H9 (cell line): ENCODE results near the gene LIX1. TPM values are rescaled to one million over a fixed set of nuclear protein-coding genes. Genes with fewer than 3 reads are reported as not detected.

ENCODE experiments used
- DNase-seq: peaks from one replicate; pipeline ENCODE4 v3.0.0-alpha.2; 2017
- H2AFZ ChIP-seq: one replicate; pipeline ENCODE4 v1.6.1; 2013; ENCODE audit warnings: mild to moderate bottlenecking, low read length, control low read depth, moderate library complexity
- H2AK5ac ChIP-seq: 2 replicates; pipeline ENCODE4 v1.6.1; 2013; ENCODE audit warnings: low read length, control low read depth, mixed read lengths; ENCODE audit not compliant: insufficient read length
- H2BK120ac ChIP-seq: one replicate; pipeline ENCODE4 v1.6.1; 2013; ENCODE audit warnings: low read depth, mild to moderate bottlenecking, low read length, control low read depth, inconsistent platforms; ENCODE audit not compliant: poor library complexity, severe bottlenecking
- H2BK12ac ChIP-seq: 2 replicates; pipeline ENCODE4 v1.6.1; 2013; ENCODE audit warnings: low read length, control low read depth, mixed read lengths, low read depth; ENCODE audit not compliant: insufficient read length
- H2BK15ac ChIP-seq: 2 replicates; pipeline ENCODE4 v1.6.1; 2013; ENCODE audit warnings: low read depth, low read length, control low read depth
- H2BK20ac ChIP-seq: one replicate; pipeline ENCODE4 v1.6.1; 2013; ENCODE audit warnings: low read depth, mild to moderate bottlenecking, low read length, control low read depth, inconsistent platforms; ENCODE audit not compliant: poor library complexity, severe bottlenecking
- H2BK5ac ChIP-seq: 2 replicates; pipeline ENCODE4 v1.6.1; 2013; ENCODE audit warnings: low read length, control low read depth, mixed read lengths; ENCODE audit not compliant: insufficient read length
- H3K14ac ChIP-seq: 2 replicates; pipeline ENCODE4 v1.6.1; 2013; ENCODE audit warnings: low read length, control low read depth; ENCODE audit not compliant: insufficient read depth
- H3K18ac ChIP-seq: 2 replicates; pipeline ENCODE4 v1.6.1; 2013; ENCODE audit warnings: low read depth, mild to moderate bottlenecking, mixed read lengths, low read length, control low read depth; ENCODE audit not compliant: insufficient read length
- H3K23ac ChIP-seq: 2 replicates; pipeline ENCODE4 v1.6.1; 2013; ENCODE audit warnings: low read length, control low read depth, mixed read lengths, low read depth; ENCODE audit not compliant: insufficient read length
- H3K23me2 ChIP-seq: 2 replicates; pipeline ENCODE4 v1.6.1; 2013; ENCODE audit warnings: low read depth, mild to moderate bottlenecking, mixed read lengths, low read length, control low read depth; ENCODE audit not compliant: insufficient read length, poor library complexity, severe bottlenecking
- H3K27ac ChIP-seq: 2 replicates; pipeline ENCODE4 v1.5.1; 2013; ENCODE audit warnings: low read length, control low read depth, mixed read lengths, low read depth; ENCODE audit not compliant: insufficient read length
- H3K27me3 ChIP-seq: 2 replicates; pipeline ENCODE4 v1.6.1; 2013; ENCODE audit warnings: low read length, control low read depth, inconsistent platforms; ENCODE audit not compliant: insufficient read depth
- H3K4ac ChIP-seq: 2 replicates; pipeline ENCODE4 v1.6.1; 2013; ENCODE audit warnings: low read depth, mild to moderate bottlenecking, control low read depth, inconsistent platforms, low read length, moderate library complexity
- H3K4me1 ChIP-seq: 2 replicates; pipeline ENCODE4 v1.6.1; 2013; ENCODE audit warnings: low read length, control low read depth, inconsistent platforms; ENCODE audit not compliant: insufficient read depth
- H3K4me2 ChIP-seq: 2 replicates; pipeline ENCODE4 v1.6.1; 2013; ENCODE audit warnings: low read length, control low read depth, mixed read lengths; ENCODE audit not compliant: insufficient read length, insufficient read depth
- H3K56ac ChIP-seq: 2 replicates; pipeline ENCODE4 v1.6.1; 2013; ENCODE audit warnings: low read depth, mild to moderate bottlenecking, mixed read lengths, low read length, control low read depth; ENCODE audit not compliant: insufficient read length
- H3K79me1 ChIP-seq: 2 replicates; pipeline ENCODE4 v1.6.1; 2013; ENCODE audit warnings: low read depth, mild to moderate bottlenecking, moderate library complexity, low read length, control low read depth, inconsistent platforms; ENCODE audit not compliant: insufficient read depth, poor library complexity, severe bottlenecking
- H3K79me2 ChIP-seq: 2 replicates; pipeline ENCODE4 v1.6.1; 2013; ENCODE audit warnings: low read length, control low read depth, inconsistent platforms; ENCODE audit not compliant: insufficient read depth
- H3K9ac ChIP-seq: 2 replicates; pipeline ENCODE4 v1.6.1; 2013; ENCODE audit warnings: low read length, control low read depth, mixed read lengths; ENCODE audit not compliant: insufficient read length; ENCODE audit errors: extremely low read depth
- H3K9me3 ChIP-seq: one replicate; pipeline ENCODE4 v1.6.1; 2013; ENCODE audit warnings: low read depth, low read length, inconsistent platforms; ENCODE audit not compliant: control insufficient read depth
- H3T11ph ChIP-seq: one replicate; pipeline ENCODE4 v1.6.1; 2013; ENCODE audit warnings: mild to moderate bottlenecking, low read length, control low read depth, inconsistent platforms
- H4K20me1 ChIP-seq: one replicate; pipeline ENCODE4 v1.6.1; 2013; ENCODE audit not compliant: control insufficient read depth, insufficient read length, insufficient read depth
- H4K5ac ChIP-seq: 2 replicates; pipeline ENCODE4 v1.6.1; 2013; ENCODE audit warnings: low read depth, mild to moderate bottlenecking, mixed read lengths, low read length, control low read depth; ENCODE audit not compliant: insufficient read length
- H4K8ac ChIP-seq: replicated peaks from 2 replicates; pipeline ENCODE4 v1.6.1; 2013; ENCODE audit warnings: low read length, control low read depth, mixed read lengths, low read depth; ENCODE audit not compliant: insufficient read length
- H4K91ac ChIP-seq: 2 replicates; pipeline ENCODE4 v1.6.1; 2013; ENCODE audit warnings: low read depth, mild to moderate bottlenecking, moderate library complexity, mixed read lengths, low read length, control low read depth; ENCODE audit not compliant: insufficient read length
- H3K27ac Mint-ChIP-seq, 3 experiments: 2 replicates in 2 of 3; 3 replicates in 1 of 3; pipeline ENCODE4 v1.8.0; 2020 to 2021; ENCODE audit warnings: mixed read lengths in 3 of 3, mild to moderate bottlenecking in 1 of 3, moderate library complexity in 1 of 3
- H3K27me3 Mint-ChIP-seq: 2 replicates; pipeline ENCODE4 v1.8.0; 2021; ENCODE audit warnings: low read depth, mild to moderate bottlenecking, moderate library complexity, mixed read lengths
- H3K36me3 Mint-ChIP-seq, 3 experiments: 2 replicates in 2 of 3; 3 replicates in 1 of 3; pipeline ENCODE4 v1.8.0; 2020 to 2021; ENCODE audit warnings: low read depth in 3 of 3, mixed read lengths in 3 of 3; ENCODE audit not compliant: insufficient read depth in 1 of 3
- H3K4me1 Mint-ChIP-seq, 2 experiments: 2 replicates each; pipeline ENCODE4 v1.8.0; 2020; ENCODE audit warnings: mixed read lengths in 2 of 2
- H3K4me3 Mint-ChIP-seq, 2 experiments: 2 replicates in 1 of 2; 3 replicates in 1 of 2; pipeline ENCODE4 v1.8.0; 2020 to 2021; ENCODE audit warnings: mild to moderate bottlenecking in 2 of 2, mixed read lengths in 2 of 2, moderate library complexity in 1 of 2
- H3K9me3 Mint-ChIP-seq, 2 experiments: 2 replicates in 1 of 2; 3 replicates in 1 of 2; pipeline ENCODE4 v1.8.0; 2020; ENCODE audit warnings: mild to moderate bottlenecking in 2 of 2, mixed read lengths in 2 of 2, moderate library complexity in 1 of 2
- CTCF ChIP-seq: fragments of 200-600 bp; sonication (generic); conservative IDR thresholded peaks from 3 replicates; pipeline ENCODE4 v1.8.0; 2021; ENCODE audit warnings: antibody characterized with exemption, mild to moderate bottlenecking
- WGBS: extraction: QIAGEN DNeasy Blood & Tissue Kit; methylation state at CpG from one replicate; pipeline ENCODE4 v1.1.7; 2013; ENCODE audit warnings: missing lambda C conversion rate, low lambda C conversion rate, mixed read lengths; ENCODE audit not compliant: insufficient read length; ENCODE audit errors: extremely low coverage; 5-methylcytosine and 5-hydroxymethylcytosine counted together
- total RNA-seq: library from RNA; stranded (reverse); gene quantifications from 2 replicates; pipeline ENCODE4 v1.2.1, GENCODE V29; 2021

Gene LIX1
- total RNA-seq, 1 experiment from 2014 or later: 0.13 TPM

GRCh38 chr5:97124335-97124734 lies 18.1 kb downstream of the LIX1 start:
- Histone ChIP-seq H2BK5ac (no peak overlapping the region), H3K23ac (no peak overlapping the region), H3K14ac (no peak overlapping the region), H3K4me2 (no peak overlapping the region), H3K4ac (no peak overlapping the region), H2AFZ (no peak overlapping the region), H3K23me2 (no peaks in the 10 kb centered on the region), H3T11ph (no peak overlapping the region), H3K27ac (no peak overlapping the region), H2BK20ac (no peak overlapping the region), H3K18ac (no peak overlapping the region), H3K9ac (no peak overlapping the region), H4K5ac (no peak overlapping the region), H4K8ac (no peak overlapping the region), H3K79me2 (no peaks in the 10 kb centered on the region), H4K20me1 (no peaks in the 10 kb centered on the region), H3K27me3 (no peaks in the 10 kb centered on the region), H3K56ac (no peak overlapping the region), H2BK15ac (no peak overlapping the region), H4K91ac (no peak overlapping the region), H3K79me1 (no peaks in the 10 kb centered on the region), H3K9me3 (no peaks in the 10 kb centered on the region), H2AK5ac (no peak overlapping the region), H2BK12ac (no peak overlapping the region), H2BK120ac (no peak overlapping the region), H3K4me1 (no peaks in the 10 kb centered on the region)
- no peak for TF ChIP-seq CTCF
- no CpG with 5 or more reads among the region's 2 CpGs for WGBS
- DNase-seq: peak; percentile 41
- Mint-ChIP-seq H3K27ac (no peak overlapping the region), H3K27me3 (no peaks in the 10 kb centered on the region), H3K4me3 (no peak overlapping the region), H3K36me3 (no peaks in the 10 kb centered on the region), H3K9me3 (no peaks in the 10 kb centered on the region), H3K4me1 (peaks cover 0 to 4% of the 10 kb centered on the region in 2 experiments; a peak in 2 of 4 replicates)
